Left lung (tissue), 10 donors: ENCODE measurements around the gene SVIL. TPM values are rescaled to one million over a fixed set of nuclear protein-coding genes. Genes with fewer than 3 reads are reported as not detected.
"Not testable (repeated sequence)": the region's sequence is repeated elsewhere in the genome, so short reads cannot be mapped to it uniquely, and the experiment has no call there.

ENCODE experiments used
- ATAC-seq: fragments of 200-7000 bp; cut with Tn5 transposase; one replicate; pipeline ENCODE4 v1.9.1; 2020; ENCODE audit warnings: moderate library complexity
- DNase-seq, 4 donors: peaks; one replicate each; pipeline ENCODE4 v3.0.0-alpha.2; 2013 to 2020
- H3K27ac ChIP-seq, 2 donors: fragments of 200-600 bp; sonication (generic) in 1 of 2; one replicate each; pipeline versions ENCODE4 v1.5.0 to v1.8.0; 2020 to 2021
- H3K27me3 ChIP-seq, 2 donors: fragments of 200-600 bp; sonication (generic) in 1 of 2; one replicate each; pipeline versions ENCODE4 v1.5.0 to v1.8.0; 2020 to 2021
- H3K36me3 ChIP-seq, 2 donors: fragments of 200-600 bp; sonication (generic) in 1 of 2; one replicate each; pipeline versions ENCODE4 v1.5.0 to v1.8.0; 2020 to 2021
- H3K4me1 ChIP-seq, 2 donors: fragments of 200-600 bp; one replicate each; pipeline ENCODE4 v1.8.0; 2021
- H3K4me3 ChIP-seq, 2 donors: fragments of 200-600 bp; sonication (generic) in 1 of 2; one replicate each; pipeline versions ENCODE4 v1.5.0 to v1.8.0; 2020 to 2021; ENCODE audit warnings: mild to moderate bottlenecking in 1 of 2
- H3K9me3 ChIP-seq, 2 donors: fragments of 200-600 bp; sonication (generic) in 1 of 2; one replicate each; pipeline versions ENCODE4 v1.5.0 to v1.8.0; 2020 to 2021
- intact Hi-C, 2 donors: fragments of 100-400 bp; cut with DNase I; formaldehyde crosslinking; loops; one replicate each; pipeline versions ENCODE4 v1.11.2 to v1.14.2; 2022
- polyA plus RNA-seq, 6 donors: library from polyadenylated mRNA; unstranded; fragments of 120-200 nt; gene quantifications; one replicate each; pipeline ENCODE4 v1.2.1, GENCODE V29; 2013; ENCODE audit not compliant: insufficient read length in 6 of 6
- total RNA-seq, 2 donors: library from RNA; stranded (reverse); fragmentation: NEBNext Ultra II Directional; extraction: Animal tissue kit (Norgen Biotek cat#: 25700); gene quantifications; one replicate each; pipeline ENCODE4 v1.2.1, GENCODE V29; 2021
- TF ChIP-seq, protein P1 (sequence below), 2 donors: fragments of 200-600 bp; sonication (generic) in 1 of 2; IDR thresholded peaks; one replicate each; pipeline versions ENCODE4 v1.5.0 to v1.8.0; 2021; ENCODE audit warnings: antibody characterized with exemption in 2 of 2
- donor health status: DM: no; HTN: yes; CAD: no.
- donor health status: DM: no; HTN: no; CAD: no.

SVIL gene
- total and polyA plus RNA-seq, 8 donors, result 49.3 to 103 (median 54.9) TPM

DNA sequence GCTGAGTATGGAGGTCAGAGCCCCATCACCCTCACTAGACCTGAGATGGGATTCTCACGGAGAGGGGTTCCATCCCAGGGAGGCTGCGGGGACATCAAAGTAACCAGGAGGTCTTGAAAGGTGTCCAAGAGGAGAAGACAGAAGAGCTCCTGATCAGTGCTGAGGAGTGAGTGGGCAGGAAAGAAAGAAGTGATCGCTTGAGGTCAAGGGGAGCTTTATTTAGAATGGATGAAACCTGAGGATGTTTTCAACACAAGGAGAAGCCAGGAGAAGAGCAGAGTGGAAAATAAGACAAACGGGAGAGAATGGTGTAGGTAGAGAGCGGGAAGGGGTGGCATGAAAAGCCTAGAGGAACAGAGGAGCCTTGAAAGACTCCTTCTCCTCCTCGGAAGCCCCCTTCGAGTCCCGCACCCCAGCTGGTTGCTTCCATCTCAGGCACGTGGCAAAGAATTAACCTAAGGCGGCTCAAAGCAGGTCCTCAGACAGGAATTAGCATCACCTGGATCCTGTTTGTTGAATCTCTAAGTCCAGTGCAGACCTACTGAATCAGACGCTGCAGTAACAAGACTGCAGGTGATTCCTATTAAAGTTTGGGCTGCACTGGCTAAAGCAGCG, 5.8 kb downstream of the SVIL start:
- Histone ChIP-seq H3K27ac (peak overlapping the region in 1 of 2 donors; percentile 16), H3K4me1 (peaks cover 16 to 79% of the 10 kb centered on the region in 2 donors), H3K27me3 (no peaks in the 10 kb centered on the region), H3K9me3 (no peaks in the 10 kb centered on the region), H3K36me3 (no peaks in the 10 kb centered on the region), H3K4me3 (no peak overlapping the region)
- ATAC-seq (no peak), DNase-seq (no peak)
- TF ChIP-seq, protein P1, sequence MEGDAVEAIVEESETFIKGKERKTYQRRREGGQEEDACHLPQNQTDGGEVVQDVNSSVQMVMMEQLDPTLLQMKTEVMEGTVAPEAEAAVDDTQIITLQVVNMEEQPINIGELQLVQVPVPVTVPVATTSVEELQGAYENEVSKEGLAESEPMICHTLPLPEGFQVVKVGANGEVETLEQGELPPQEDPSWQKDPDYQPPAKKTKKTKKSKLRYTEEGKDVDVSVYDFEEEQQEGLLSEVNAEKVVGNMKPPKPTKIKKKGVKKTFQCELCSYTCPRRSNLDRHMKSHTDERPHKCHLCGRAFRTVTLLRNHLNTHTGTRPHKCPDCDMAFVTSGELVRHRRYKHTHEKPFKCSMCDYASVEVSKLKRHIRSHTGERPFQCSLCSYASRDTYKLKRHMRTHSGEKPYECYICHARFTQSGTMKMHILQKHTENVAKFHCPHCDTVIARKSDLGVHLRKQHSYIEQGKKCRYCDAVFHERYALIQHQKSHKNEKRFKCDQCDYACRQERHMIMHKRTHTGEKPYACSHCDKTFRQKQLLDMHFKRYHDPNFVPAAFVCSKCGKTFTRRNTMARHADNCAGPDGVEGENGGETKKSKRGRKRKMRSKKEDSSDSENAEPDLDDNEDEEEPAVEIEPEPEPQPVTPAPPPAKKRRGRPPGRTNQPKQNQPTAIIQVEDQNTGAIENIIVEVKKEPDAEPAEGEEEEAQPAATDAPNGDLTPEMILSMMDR (IDR thresholded peaks at IDR 0.05), result no peak
- intact Hi-C loops, result no loop called here

DNA sequence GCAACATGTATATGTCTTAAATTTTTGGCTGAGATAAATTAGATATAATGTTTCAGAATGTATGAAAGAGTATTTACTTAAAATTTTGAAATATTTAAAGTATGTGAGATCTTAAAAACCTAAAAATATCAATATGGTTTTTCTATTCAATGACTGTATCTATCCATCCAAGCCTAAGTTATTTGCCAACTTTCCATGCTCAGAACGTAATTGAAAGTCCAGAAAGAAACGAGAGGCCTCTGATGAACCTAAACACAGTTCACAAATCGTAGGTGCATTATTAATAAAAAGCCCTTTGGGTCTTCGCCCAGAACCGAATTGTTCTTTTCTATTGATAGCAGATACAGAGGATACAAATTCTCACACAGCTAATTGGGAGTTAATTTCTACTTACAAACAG, 6.5 kb downstream of the SVIL start:
- H3K27me3 ChIP-seq, result no peaks in the 10 kb centered on the region
- H3K9me3 ChIP-seq, result no peaks in the 10 kb centered on the region
- H3K4me3 ChIP-seq, result no peak overlapping the region
- peak overlapping the region; percentile 28 to 34 for H3K27ac ChIP-seq
- H3K36me3 ChIP-seq, result no peaks in the 10 kb centered on the region
- H3K4me1 ChIP-seq, result peaks cover 16 to 76% of the 10 kb centered on the region in 2 donors
- TF ChIP-seq, protein P1 (IDR thresholded peaks at IDR 0.05), result no peak
- intact Hi-C loops, result no loop called here
- DNase-seq, result no peak
- ATAC-seq, result no peak

GRCh38 chr10:29627201-29628132, 7.3 kb downstream of the SVIL start:
- Histone ChIP-seq H3K4me1 (peaks cover 16 to 73% of the 10 kb centered on the region in 2 donors), H3K4me3 (no peak overlapping the region), H3K9me3 (no peaks in the 10 kb centered on the region), H3K27me3 (no peaks in the 10 kb centered on the region), H3K27ac (peak overlapping the region; percentile 28 to 34), H3K36me3 (no peaks in the 10 kb centered on the region)
- ATAC-seq, result no peak
- intact Hi-C loops, result no loop called here
- TF ChIP-seq, protein P1 (IDR thresholded peaks at IDR 0.05), result no peak
- DNase-seq, result no peak

- intact Hi-C loops, H3K4me3 ChIP-seq, H3K36me3 ChIP-seq, ATAC-seq, H3K27me3 ChIP-seq, DNase-seq, H3K9me3 ChIP-seq: not testable (repeated sequence)
- Histone ChIP-seq H3K27ac (peak overlapping the region in 1 of 2 donors; percentile 42), H3K4me1 (peaks cover 15 to 52% of the 10 kb centered on the region in 2 donors)
Observed at GRCh38 chr10:29624357-29624756, 10.4 kb downstream of the SVIL start.

GRCh38 chr10:29623797-29624196, 11.0 kb downstream of the SVIL start:
- H3K36me3 ChIP-seq, result no peaks in the 10 kb centered on the region
- peak; percentile 58 for ATAC-seq
- DNase-seq, result no peak
- TF ChIP-seq, protein P1 (IDR thresholded peaks at IDR 0.05), result no peak
- intact Hi-C loops, result no loop called here
- no peaks in the 10 kb centered on the region for H3K27me3 ChIP-seq
- H3K9me3 ChIP-seq, result no peaks in the 10 kb centered on the region
- H3K27ac ChIP-seq, result peak overlapping the region in 1 of 2 donors; percentile 42
- no peak overlapping the region for H3K4me3 ChIP-seq
- peaks cover 19 to 50% of the 10 kb centered on the region in 2 donors for H3K4me1 ChIP-seq
